ENCODE measurements around the gene SLITRK5.

- no peak for TF ChIP-seq EZH2 (IDR thresholded peaks at IDR 0.05; ENCODE audit: borderline replicate concordance, low read length)
- TF ChIP-seq CTCF (IDR thresholded peaks at IDR 0.05; ENCODE audit: low read length): no peak
Observed at GRCh38 chr13:87696458-87696857, 25.3 kb downstream of the SLITRK5 start.
